NB4 (cell line): Measurements from ENCODE around the gene KLB.

Experiments
- CTCF ChIP-seq: IDR thresholded peaks from one replicate; pipeline ENCODE4 v1.5.1; 2012; ENCODE audit warnings: low read depth, low read length
- MAX ChIP-seq: IDR thresholded peaks from 2 replicates; pipeline ENCODE4 v1.6.1; 2011; ENCODE audit warnings: low read depth, low read length
- POLR2A ChIP-seq: IDR thresholded peaks from 2 replicates; pipeline ENCODE4 v1.6.1; 2011; ENCODE audit warnings: mild to moderate bottlenecking; ENCODE audit not compliant: insufficient read length; ENCODE audit errors: extremely low read depth

GRCh38 chr4:39429476-39430334, 23.0 kb downstream of the KLB start:
- TF ChIP-seq MAX (no peak), CTCF (no peak), POLR2A (no peak)
